Measurements from ENCODE around the gene ACVRL1.

The ACVRL1 gene

GRCh38 chr12:51901121-51901817 lies 6.0 kb upstream of the ACVRL1 start:
- Histone ChIP-seq H3K4me2 (ENCODE audit: low read depth, low read length) (no peak overlapping the region), H3K9ac (ENCODE audit: low read length) (no peak overlapping the region), H3K4me1 (ENCODE audit: low read length) (no peaks in the 10 kb centered on the region), H3K9me3 (replicated peaks; ENCODE audit: insufficient read depth, low read length) (no peaks in the 10 kb centered on the region), H3K9me2 (replicated peaks; ENCODE audit: insufficient read depth, low read length) (no peaks in the 10 kb centered on the region), H2AFZ (ENCODE audit: low read length) (no peak overlapping the region), H4K20me1 (ENCODE audit: insufficient read depth, low read length) (no peaks in the 10 kb centered on the region), H3K79me2 (ENCODE audit: low read length) (no peaks in the 10 kb centered on the region), H3K36me3 (replicated peaks; ENCODE audit: insufficient read depth, low read length) (no peaks in the 10 kb centered on the region), H3F3A (ENCODE audit: insufficient read depth, low read length) (no peaks in the 10 kb centered on the region), H3K27me3 (replicated peaks; ENCODE audit: insufficient read depth, low read length) (peaks cover 6% of the 10 kb centered on the region), H3K27ac (ENCODE audit: low read length) (no peak overlapping the region), H3K4me3 (ENCODE audit: low read length) (no peak overlapping the region)
- no peak for DNase-seq
- TF ChIP-seq CTCF (IDR thresholded peaks at IDR 0.05; ENCODE audit: low read length) (no peak), EZH2 (optimal IDR thresholded peaks at IDR 0.05; ENCODE audit: low read depth, low read length) (no peak), EZH2phosphoT487 (IDR thresholded peaks at IDR 0.05; ENCODE audit: low read length) (no peak)

- Histone ChIP-seq H3F3A (ENCODE audit: insufficient read depth, low read length) (no peaks in the 10 kb centered on the region), H2AFZ (ENCODE audit: low read length) (no peak overlapping the region), H3K9me2 (replicated peaks; ENCODE audit: insufficient read depth, low read length) (no peaks in the 10 kb centered on the region), H3K27ac (ENCODE audit: low read length) (no peak overlapping the region), H3K4me3 (ENCODE audit: low read length) (no peak overlapping the region), H3K27me3 (replicated peaks; ENCODE audit: insufficient read depth, low read length) (peaks cover 11% of the 10 kb centered on the region), H3K36me3 (replicated peaks; ENCODE audit: insufficient read depth, low read length) (no peaks in the 10 kb centered on the region), H3K4me2 (ENCODE audit: low read depth, low read length) (no peak overlapping the region), H3K79me2 (ENCODE audit: low read length) (no peaks in the 10 kb centered on the region), H3K9ac (ENCODE audit: low read length) (no peak overlapping the region), H3K9me3 (replicated peaks; ENCODE audit: insufficient read depth, low read length) (no peaks in the 10 kb centered on the region), H3K4me1 (ENCODE audit: low read length) (no peaks in the 10 kb centered on the region), H4K20me1 (ENCODE audit: insufficient read depth, low read length) (no peaks in the 10 kb centered on the region)
- no peak for DNase-seq
- TF ChIP-seq CTCF (IDR thresholded peaks at IDR 0.05; ENCODE audit: low read length) (no peak), EZH2phosphoT487 (IDR thresholded peaks at IDR 0.05; ENCODE audit: low read length) (no peak), EZH2 (optimal IDR thresholded peaks at IDR 0.05; ENCODE audit: low read depth, low read length) (no peak)
These were observed 5.4 kb upstream of the ACVRL1 start for GRCh38 chr12:51901881-51902280.

GRCh38 chr12:51904951-51905470 lies 2.3 kb upstream of the ACVRL1 start:
- Histone ChIP-seq H3K4me3 (ENCODE audit: low read length) (no peak overlapping the region), H3K4me1 (ENCODE audit: low read length) (no peaks in the 10 kb centered on the region), H3K4me2 (ENCODE audit: low read depth, low read length) (no peak overlapping the region), H3K27me3 (replicated peaks; ENCODE audit: insufficient read depth, low read length) (peaks cover 14% of the 10 kb centered on the region), H3K9me2 (replicated peaks; ENCODE audit: insufficient read depth, low read length) (no peaks in the 10 kb centered on the region), H2AFZ (ENCODE audit: low read length) (no peak overlapping the region), H3K9ac (ENCODE audit: low read length) (no peak overlapping the region), H3K79me2 (ENCODE audit: low read length) (no peaks in the 10 kb centered on the region), H3K9me3 (replicated peaks; ENCODE audit: insufficient read depth, low read length) (no peaks in the 10 kb centered on the region), H4K20me1 (ENCODE audit: insufficient read depth, low read length) (no peaks in the 10 kb centered on the region), H3F3A (ENCODE audit: insufficient read depth, low read length) (no peaks in the 10 kb centered on the region), H3K36me3 (replicated peaks; ENCODE audit: insufficient read depth, low read length) (no peaks in the 10 kb centered on the region), H3K27ac (ENCODE audit: low read length) (no peak overlapping the region)
- no peak for DNase-seq
- no peak for TF ChIP-seq EZH2phosphoT487 (IDR thresholded peaks at IDR 0.05; ENCODE audit: low read length)
- no peak for TF ChIP-seq CTCF (IDR thresholded peaks at IDR 0.05; ENCODE audit: low read length)
- TF ChIP-seq EZH2 (optimal IDR thresholded peaks at IDR 0.05; ENCODE audit: low read depth, low read length), result no peak
